HCT116 (cell line): ENCODE results near the gene FAM83D. TPM values are rescaled to one million over a fixed set of nuclear protein-coding genes. Genes with fewer than 3 reads are reported as not detected.

Source experiments
- ATAC-seq: fragments of 200-7000 bp; cut with Tn5 transposase; 2 replicates; pipeline ENCODE4 v1.9.1; 2020; ENCODE audit warnings: mild to moderate bottlenecking, moderate library complexity
- BruUV-seq: library from RNA; stranded (reverse); fragments of 400-500 nt; replicated peaks from 2 replicates; lab custom pipeline; 2021; lab: Mats Ljungman, UMichigan
- CTCF ChIA-PET: fragments of 300-600 bp; sonication (Branson Sonifier 250); formaldehyde crosslinking; loops from one replicate; lab custom pipeline; 2021; ENCODE audit warnings: antibody characterized with exemption; lab: Charles Lee
- POLR2A ChIA-PET: fragments of 300-600, 350-600 bp; sonication (Branson Sonifier 250); formaldehyde crosslinking; loops from one replicate; lab custom pipeline; 2021; ENCODE audit warnings: antibody characterized with exemption; lab: Charles Lee
- RAD21 ChIA-PET, 2 experiments: fragments of 300-600 bp; sonication (Branson Sonifier 250); formaldehyde crosslinking; loops; one replicate each; lab custom pipeline; 2023; ENCODE audit warnings: low total read pairs in 2 of 2; ENCODE audit not compliant: uncharacterized antibody in 2 of 2, unreplicated experiment in 2 of 2, low non-redundant PET in 1 of 2; lab: Charles Lee
- DNase-seq: peaks from one replicate; pipeline ENCODE4 v3.0.0-alpha.2; 2010; ENCODE audit warnings: low read depth, low spot score
- H2AFZ ChIP-seq: fragments of 200-600 bp; shearing (Covaris generic), sonication (generic); 2 replicates; pipeline ENCODE4 v1.6.1; 2017; ENCODE audit warnings: low read depth, mixed run types, mixed read lengths, antibody characterized with exemption, low read length; ENCODE audit not compliant: poor library complexity, severe bottlenecking
- H3K27ac ChIP-seq: 2 replicates; pipeline ENCODE4 v1.5.1; 2012; ENCODE audit warnings: low read depth, low read length
- H3K27me3 ChIP-seq: fragments of 200-600 bp; sonication (generic); 2 replicates; pipeline ENCODE4 v1.6.1; 2016; ENCODE audit warnings: mixed run types, low read length, mixed read lengths; ENCODE audit not compliant: insufficient read depth
- H3K36me3 ChIP-seq, 2 experiments: fragments of 200-500 bp in 1 of 2; fragments of 200-600 bp in 1 of 2; sonication (Bioruptor generic) in 1 of 2; sonication (generic) in 1 of 2; 2 replicates each; pipeline versions ENCODE4 v1.5.1 to v1.6.1; 2014 to 2016; ENCODE audit warnings: low read length in 2 of 2, inconsistent platforms in 1 of 2, mixed read lengths in 1 of 2, mixed run types in 1 of 2; ENCODE audit not compliant: insufficient read depth in 2 of 2, control insufficient read depth in 1 of 2
- H3K4me1 ChIP-seq, 2 experiments: fragments of 200-600 bp in 1 of 2; sonication (generic) in 1 of 2; 2 replicates each; pipeline versions ENCODE4 v1.5.1 to v1.6.1; 2012 to 2017; ENCODE audit warnings: low read length in 2 of 2, inconsistent platforms in 1 of 2, mild to moderate bottlenecking in 1 of 2, mixed read lengths in 1 of 2, mixed run types in 1 of 2, moderate library complexity in 1 of 2; ENCODE audit not compliant: insufficient read depth in 2 of 2, control insufficient read depth in 1 of 2
- H3K4me2 ChIP-seq: fragments of 200-600 bp; sonication (generic); 2 replicates; pipeline ENCODE4 v1.6.1; 2017; ENCODE audit warnings: mixed run types, low read length, mixed read lengths
- H3K4me3 ChIP-seq, 2 experiments: fragments of 200-600 bp in 1 of 2; sonication (generic) in 1 of 2; replicated peaks in 1 of 2; 2 replicates each; pipeline ENCODE4 v1.5.1; 2011 to 2016; ENCODE audit warnings: low read length in 2 of 2, control low read depth in 1 of 2, low read depth in 1 of 2, mild to moderate bottlenecking in 1 of 2, mixed read lengths in 1 of 2, mixed run types in 1 of 2
- H3K79me2 ChIP-seq: fragments of 200-600 bp; sonication (generic); 2 replicates; pipeline ENCODE4 v1.6.1; 2017; ENCODE audit warnings: mild to moderate bottlenecking, mixed run types, low read length, moderate library complexity, mixed read lengths; ENCODE audit not compliant: insufficient read depth
- H3K9ac ChIP-seq: fragments of 200-600 bp; sonication (generic); 2 replicates; pipeline ENCODE4 v1.6.1; 2016; ENCODE audit warnings: low read length, mixed read lengths
- H3K9me2 ChIP-seq: fragments of 200-600 bp; sonication (generic), shearing (Covaris generic); 2 replicates; pipeline ENCODE4 v1.6.1; 2017; ENCODE audit warnings: mixed run types, mild to moderate bottlenecking, moderate library complexity; ENCODE audit not compliant: insufficient read depth
- H3K9me3 ChIP-seq, 2 experiments: fragments of 200-500 bp in 1 of 2; fragments of 200-600 bp in 1 of 2; sonication (Bioruptor generic) in 1 of 2; sonication (generic) in 1 of 2; 2 replicates each; pipeline ENCODE4 v1.6.1; 2014 to 2017; ENCODE audit warnings: low read length in 2 of 2, mixed read lengths in 2 of 2, inconsistent platforms in 1 of 2, low read depth in 1 of 2, mild to moderate bottlenecking in 1 of 2, mixed run types in 1 of 2, moderate library complexity in 1 of 2; ENCODE audit not compliant: control insufficient read depth in 1 of 2, insufficient read depth in 1 of 2
- H4K20me1 ChIP-seq: fragments of 200-600 bp; sonication (generic), shearing (Covaris generic); 2 replicates; pipeline ENCODE4 v1.6.1; 2017; ENCODE audit warnings: mixed run types, mild to moderate bottlenecking, moderate library complexity; ENCODE audit not compliant: insufficient read depth
- CBX3 ChIP-seq: IDR thresholded peaks from 2 replicates; pipeline ENCODE4 v1.6.1; 2012; ENCODE audit warnings: low read depth
- CEBPB ChIP-seq: IDR thresholded peaks from 2 replicates; pipeline ENCODE4 v1.6.1; 2012; ENCODE audit warnings: low read depth
- EGR1 ChIP-seq: IDR thresholded peaks from 2 replicates; pipeline ENCODE4 v1.6.1; 2012; ENCODE audit warnings: low read depth
- EZH2phosphoT487 ChIP-seq: fragments of 200-600 bp; IDR thresholded peaks from 2 replicates; pipeline ENCODE4 v1.6.1; 2018; ENCODE audit warnings: antibody characterized with exemption, borderline replicate concordance
- POLR2A ChIP-seq: IDR thresholded peaks from 2 replicates; pipeline ENCODE4 v1.7.0; 2011; ENCODE audit warnings: borderline replicate concordance; ENCODE audit not compliant: insufficient read depth, insufficient read length; ENCODE audit errors: extremely low read depth
- RAD21 ChIP-seq: IDR thresholded peaks from 2 replicates; pipeline ENCODE4 v1.6.1; 2012; ENCODE audit warnings: low read depth, mild to moderate bottlenecking
- SIN3A ChIP-seq: IDR thresholded peaks from 2 replicates; pipeline ENCODE4 v1.6.1; 2012; ENCODE audit warnings: low read depth
- SRF ChIP-seq: IDR thresholded peaks from 2 replicates; pipeline ENCODE4 v1.6.1; 2012; ENCODE audit warnings: low read depth
- ZFX ChIP-seq: fragments of 450-650 bp; IDR thresholded peaks from 2 replicates; pipeline ENCODE4 v1.6.1; 2017
- intact Hi-C: fragments of 100-400 bp; cut with micrococcal nuclease; formaldehyde crosslinking; loops from 2 replicates; pipeline ENCODE4 v1.10.0; 2022
- total RNA-seq: library from RNA; stranded (reverse); gene quantifications from one replicate; pipeline ENCODE4 v1.2.1, GENCODE V29; 2021; ENCODE audit not compliant: unreplicated experiment
- TF ChIP-seq, protein P1 (sequence below): IDR thresholded peaks from 2 replicates; pipeline ENCODE4 v1.6.1; 2012
- TF ChIP-seq, protein P2 (sequence below), 3 experiments: fragments of 200-600 bp in 1 of 3; sonication (generic) in 1 of 3; IDR thresholded peaks in 2 of 3; conservative IDR thresholded peaks in 1 of 3; 2 replicates each; pipeline ENCODE4 v1.5.1; 2012 to 2017; ENCODE audit warnings: low read depth in 2 of 3, low read length in 2 of 3, antibody characterized with exemption in 1 of 3, borderline replicate concordance in 1 of 3, control low read depth in 1 of 3, mild to moderate bottlenecking in 1 of 3, mixed read lengths in 1 of 3, mixed run types in 1 of 3, moderate library complexity in 1 of 3; ENCODE audit not compliant: insufficient read depth in 1 of 3

FAM83D gene
- total RNA-seq, 1 experiment from 2014 or later, result 51.1 TPM

DNA sequence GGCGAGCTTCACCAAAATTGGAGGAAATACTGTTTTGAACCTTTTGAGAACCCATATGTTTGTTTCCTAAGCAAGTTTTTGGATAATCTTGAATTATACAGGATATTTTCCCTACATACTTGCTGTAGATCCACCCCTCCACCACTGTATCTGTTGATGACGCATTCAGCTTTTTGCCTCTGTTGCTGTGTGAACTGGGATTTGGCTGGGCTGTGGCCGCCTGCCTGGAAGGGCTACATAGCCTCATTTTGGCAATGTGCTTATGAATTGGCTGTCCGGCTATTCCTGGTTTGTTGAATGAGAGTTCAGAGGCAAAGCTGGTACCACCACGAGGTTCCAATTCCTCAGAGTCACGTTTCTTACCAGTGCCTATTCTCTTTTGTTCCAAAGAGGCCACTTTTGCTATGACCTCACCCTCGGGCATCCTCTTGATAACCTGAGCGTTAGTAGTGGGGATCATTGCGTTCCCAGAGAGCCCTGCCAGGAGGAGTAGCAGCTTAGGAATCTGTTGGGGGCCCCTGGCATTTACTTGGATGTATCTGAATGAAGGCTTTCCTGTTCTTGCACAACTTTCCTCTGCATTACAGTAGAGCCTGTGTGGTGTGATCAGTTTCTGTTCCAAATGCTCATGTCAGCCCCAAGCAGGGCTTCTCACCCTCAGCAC, 6.4 kb downstream of the FAM83D start (continued):
- TF ChIP-seq ZFX (no peak), RAD21 (no peak), EZH2phosphoT487 (no peak), EGR1 (no peak)

DNA sequence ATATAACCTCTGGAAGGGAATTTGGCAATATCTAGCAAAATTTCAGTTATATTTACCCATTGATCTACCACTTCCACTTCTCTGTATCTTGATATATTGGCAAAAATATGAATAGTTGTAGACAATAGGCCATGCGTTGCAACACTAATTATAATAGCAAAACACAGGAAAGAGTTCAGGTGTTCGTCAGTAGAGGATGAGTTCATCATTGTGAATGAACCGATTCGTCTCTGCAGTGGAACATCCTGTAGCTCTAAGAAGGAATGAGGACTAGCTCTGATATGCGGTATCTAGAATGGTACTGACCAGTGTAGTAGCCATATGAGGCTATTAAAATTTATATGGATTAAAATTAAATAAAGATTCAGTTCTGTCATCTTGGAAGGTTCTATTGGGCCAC, 8.3 kb downstream of the FAM83D start:
- no TSS peak for BruUV-seq
- TF ChIP-seq SIN3A, result no peak
- TF ChIP-seq, protein P1, sequence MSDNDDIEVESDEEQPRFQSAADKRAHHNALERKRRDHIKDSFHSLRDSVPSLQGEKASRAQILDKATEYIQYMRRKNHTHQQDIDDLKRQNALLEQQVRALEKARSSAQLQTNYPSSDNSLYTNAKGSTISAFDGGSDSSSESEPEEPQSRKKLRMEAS, result no peak
- TF ChIP-seq CBX3, result no peak
- no peak for TF ChIP-seq ZFX
- TF ChIP-seq POLR2A, result no peak
- TF ChIP-seq, all 23 proteins: peak for 0
- CTCF ChIA-PET, result no interaction called here
- Histone ChIP-seq H2AFZ (no peak overlapping the region), H3K27me3 (no peaks in the 10 kb centered on the region), H3K27ac (no peak overlapping the region), H3K79me2 (peaks cover 100% of the 10 kb centered on the region), H3K9ac (no peak overlapping the region), H4K20me1 (peaks cover 7% of the 10 kb centered on the region; the same call in 1 of the 2 replicates), H3K4me1 (peaks cover 16 to 32% of the 10 kb centered on the region in 2 experiments), H3K36me3 (peaks cover 12 to 45% of the 10 kb centered on the region in 2 experiments; a peak in 3 of 4 replicates), H3K4me3 (no peak overlapping the region), H3K9me3 (no peaks in the 10 kb centered on the region), H3K9me2 (no peaks in the 10 kb centered on the region), H3K4me2 (peak overlapping the region; percentile 36; the same call in 1 of the 2 replicates)
- ATAC-seq (no peak), DNase-seq (no peak)
- intact Hi-C loops, result no loop called here
- POLR2A ChIA-PET, result no interaction called here
- RAD21 ChIA-PET, result no interaction called here

DNA sequence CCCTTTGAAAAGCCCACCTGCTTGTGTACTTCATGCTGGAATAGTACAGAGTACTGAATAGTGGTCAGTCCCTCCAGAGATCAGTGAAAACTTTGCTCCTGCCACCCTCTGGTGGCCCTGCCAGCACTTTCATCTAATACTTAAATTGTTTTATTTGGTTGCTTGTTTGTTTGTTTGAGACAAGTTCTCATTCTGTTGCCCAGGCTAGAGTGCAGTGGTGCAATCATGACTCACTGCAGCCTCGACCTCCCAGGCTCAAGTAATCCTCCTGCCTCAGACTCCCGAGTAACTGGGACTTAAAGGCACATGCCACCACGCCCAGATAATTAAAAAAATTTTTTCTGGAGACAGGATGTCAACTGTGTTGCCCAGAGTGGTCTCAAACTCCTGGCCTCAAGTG, 9.1 kb downstream of the FAM83D start:
- Histone ChIP-seq H3K4me3 (no peak overlapping the region), H3K27ac (no peak overlapping the region), H3K9me2 (no peaks in the 10 kb centered on the region), H3K9me3 (no peaks in the 10 kb centered on the region), H3K9ac (no peak overlapping the region), H2AFZ (no peak overlapping the region), H3K4me2 (peak overlapping the region; percentile 36), H4K20me1 (peaks cover 7% of the 10 kb centered on the region; the same call in 1 of the 2 replicates), H3K79me2 (peaks cover 100% of the 10 kb centered on the region), H3K36me3 (peaks cover 16 to 52% of the 10 kb centered on the region in 2 experiments), H3K27me3 (no peaks in the 10 kb centered on the region)
- ChIA-PET CTCF (no interaction called here), POLR2A (no interaction called here), RAD21 (no interaction called here)
- DNase-seq, result no peak
- intact Hi-C loops, result no loop called here
- ATAC-seq, result peak; percentile 76
- no TSS peak for BruUV-seq
- TF ChIP-seq CEBPB, result peak; percentile 24; the same call in 1 of the 2 replicates
- no peak for TF ChIP-seq SRF
- peak; percentile 45; the same call in 1 of the 2 replicates for TF ChIP-seq RAD21
- TF ChIP-seq, protein P2, sequence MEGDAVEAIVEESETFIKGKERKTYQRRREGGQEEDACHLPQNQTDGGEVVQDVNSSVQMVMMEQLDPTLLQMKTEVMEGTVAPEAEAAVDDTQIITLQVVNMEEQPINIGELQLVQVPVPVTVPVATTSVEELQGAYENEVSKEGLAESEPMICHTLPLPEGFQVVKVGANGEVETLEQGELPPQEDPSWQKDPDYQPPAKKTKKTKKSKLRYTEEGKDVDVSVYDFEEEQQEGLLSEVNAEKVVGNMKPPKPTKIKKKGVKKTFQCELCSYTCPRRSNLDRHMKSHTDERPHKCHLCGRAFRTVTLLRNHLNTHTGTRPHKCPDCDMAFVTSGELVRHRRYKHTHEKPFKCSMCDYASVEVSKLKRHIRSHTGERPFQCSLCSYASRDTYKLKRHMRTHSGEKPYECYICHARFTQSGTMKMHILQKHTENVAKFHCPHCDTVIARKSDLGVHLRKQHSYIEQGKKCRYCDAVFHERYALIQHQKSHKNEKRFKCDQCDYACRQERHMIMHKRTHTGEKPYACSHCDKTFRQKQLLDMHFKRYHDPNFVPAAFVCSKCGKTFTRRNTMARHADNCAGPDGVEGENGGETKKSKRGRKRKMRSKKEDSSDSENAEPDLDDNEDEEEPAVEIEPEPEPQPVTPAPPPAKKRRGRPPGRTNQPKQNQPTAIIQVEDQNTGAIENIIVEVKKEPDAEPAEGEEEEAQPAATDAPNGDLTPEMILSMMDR (IDR thresholded peaks at IDR 0.05 in 2 of 3, conservative IDR thresholded peaks at IDR 0.05 in 1 of 3; ENCODE audit: borderline replicate concordance in 1 of 3, insufficient read depth in 1 of 3, low read depth in 2 of 3, low read length in 2 of 3), result peak; percentile 22 to 45 (median 28); a peak in 4 of 6 replicates
- TF ChIP-seq, all 23 proteins: peak for 3
- H3K4me1 ChIP-seq, result peaks cover 16 to 25% of the 10 kb centered on the region in 2 experiments
